ENCODE measurements around the gene WDR35.

WDR35 gene

DNA sequence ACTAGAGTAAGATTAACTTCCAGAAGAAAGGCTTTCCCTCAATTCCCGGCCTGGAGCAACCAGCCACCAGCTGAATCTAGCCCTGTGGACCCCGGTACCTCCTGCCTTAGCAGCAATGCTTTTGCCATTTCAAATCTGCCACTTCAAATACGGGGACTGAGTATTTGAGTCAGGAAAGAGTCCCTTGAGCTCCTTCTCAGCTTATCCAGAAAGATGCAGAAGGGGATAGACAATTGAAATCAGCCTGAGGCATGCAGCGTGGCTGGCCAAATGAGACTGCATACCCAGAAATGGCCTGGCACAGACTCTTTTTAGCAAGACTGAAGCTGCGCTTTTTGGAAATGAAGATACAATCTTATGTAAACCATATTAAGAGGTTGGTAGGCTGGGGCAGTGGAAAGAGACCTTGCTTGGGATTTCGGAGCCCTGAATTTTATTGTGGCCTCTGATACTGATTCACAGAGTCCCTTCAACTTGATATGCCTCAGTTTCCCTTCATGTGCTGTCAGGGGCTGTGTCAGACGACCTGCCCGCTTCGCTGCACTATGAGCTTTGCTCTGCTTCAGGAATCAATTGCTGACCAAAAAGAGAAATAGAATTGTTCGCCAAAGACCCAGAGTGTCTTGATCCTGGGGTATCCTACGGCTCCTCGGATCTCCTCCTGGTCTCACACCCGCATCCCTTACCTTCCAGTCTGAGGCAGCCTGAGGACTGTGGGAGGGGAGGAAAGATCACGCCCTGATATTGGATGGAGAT is 21.5 kb upstream of the WDR35 start:
- no peak for DNase-seq

DNA sequence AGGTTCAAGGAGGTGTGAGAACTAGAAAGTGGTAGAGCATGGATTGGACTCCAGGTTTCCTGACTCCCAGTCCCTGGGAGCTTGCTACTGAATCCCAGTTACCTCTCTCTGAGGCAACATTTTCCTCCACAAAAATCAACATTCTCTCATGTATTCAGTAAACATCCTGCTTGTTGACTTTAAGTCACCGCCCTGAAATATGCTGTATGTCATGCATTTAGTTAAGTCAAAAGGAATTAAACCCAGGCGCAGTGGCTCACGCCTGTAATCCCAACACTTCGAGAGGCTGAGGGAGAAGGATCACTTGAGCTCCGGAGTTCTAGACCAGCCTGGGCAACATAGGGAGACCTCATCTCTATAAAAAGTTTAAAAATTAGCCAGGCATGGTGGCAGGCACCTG is 18.8 kb upstream of the WDR35 start:
- no peak for DNase-seq

DNA sequence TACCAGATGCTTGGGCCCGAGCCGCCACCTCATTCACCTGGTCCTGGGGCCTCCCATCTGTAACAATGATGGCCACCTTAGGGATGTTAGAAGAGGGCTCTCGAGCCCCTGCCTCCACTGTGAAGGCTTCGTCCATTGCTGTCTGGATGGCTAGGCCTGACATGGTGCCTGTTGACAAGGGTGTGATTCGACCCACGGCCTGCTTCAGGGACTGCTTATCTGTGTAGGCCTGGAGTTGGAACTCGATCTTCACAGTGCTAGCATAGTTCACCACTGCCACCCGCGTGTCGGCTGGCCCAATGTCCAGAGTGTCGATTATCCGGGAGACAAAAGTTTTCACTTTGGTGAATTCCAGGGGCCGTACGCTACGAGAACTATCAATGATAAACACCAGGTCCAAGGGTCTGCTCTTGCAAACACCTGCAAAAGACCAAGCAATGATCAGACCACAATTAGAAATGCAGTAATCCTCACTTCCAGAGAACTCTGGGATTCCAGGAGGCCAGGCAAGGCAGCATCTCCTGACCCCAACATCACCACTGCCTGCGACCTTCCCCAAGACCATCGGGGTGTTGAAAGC is 16.1 kb upstream of the WDR35 start:
- no peak for DNase-seq

DNA sequence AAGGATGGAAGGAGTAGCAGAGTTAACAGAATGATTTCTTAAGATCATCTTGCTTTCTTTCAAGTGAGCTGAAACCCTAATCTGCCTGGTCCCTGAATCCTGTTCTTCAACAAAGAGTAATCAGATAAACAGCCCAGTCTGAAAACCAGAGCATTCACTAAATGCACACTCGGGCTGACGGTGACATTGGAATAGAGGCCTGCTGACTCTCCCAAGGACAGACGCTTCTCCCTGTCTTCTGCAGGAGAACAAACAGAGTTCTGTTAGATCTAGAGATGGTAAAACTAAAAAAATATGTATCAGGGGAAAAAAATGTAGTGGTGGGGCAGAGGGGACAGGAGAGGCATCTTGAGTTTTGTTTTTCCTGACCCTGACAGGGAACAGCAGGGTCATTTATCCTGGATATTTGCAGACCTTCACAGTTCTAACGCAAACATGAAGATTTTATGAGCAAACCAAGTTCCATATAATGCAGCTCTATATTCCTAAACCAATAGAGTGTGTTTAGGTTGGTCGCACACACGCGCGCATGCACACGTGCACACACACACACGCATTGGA is 15.2 kb upstream of the WDR35 start:
- DNase-seq, result no peak

DNA sequence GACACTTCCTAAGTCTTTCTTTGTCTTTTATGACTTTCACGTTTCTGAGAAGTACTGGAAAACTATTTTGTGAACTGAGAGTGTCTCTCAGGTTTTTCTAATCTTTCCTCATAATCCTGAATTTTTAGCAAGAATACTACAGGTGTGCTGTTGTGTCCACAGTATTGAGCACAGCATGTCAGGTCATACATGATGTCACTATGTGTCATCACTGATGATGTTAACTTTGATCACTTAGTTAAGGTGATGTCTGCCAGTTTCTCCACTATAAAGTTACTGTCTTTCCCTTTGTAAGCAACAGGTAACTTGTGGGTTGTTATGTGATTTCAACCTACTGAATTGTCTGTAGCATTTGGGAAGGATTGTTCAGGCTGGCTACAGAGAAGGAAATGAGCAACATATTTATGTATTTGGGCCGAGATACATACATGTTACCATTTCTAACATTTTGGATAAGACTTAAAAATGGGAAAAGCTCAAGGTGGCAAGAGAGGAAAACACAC is 11.5 kb upstream of the WDR35 start:
- DNase-seq, result no peak

DNA sequence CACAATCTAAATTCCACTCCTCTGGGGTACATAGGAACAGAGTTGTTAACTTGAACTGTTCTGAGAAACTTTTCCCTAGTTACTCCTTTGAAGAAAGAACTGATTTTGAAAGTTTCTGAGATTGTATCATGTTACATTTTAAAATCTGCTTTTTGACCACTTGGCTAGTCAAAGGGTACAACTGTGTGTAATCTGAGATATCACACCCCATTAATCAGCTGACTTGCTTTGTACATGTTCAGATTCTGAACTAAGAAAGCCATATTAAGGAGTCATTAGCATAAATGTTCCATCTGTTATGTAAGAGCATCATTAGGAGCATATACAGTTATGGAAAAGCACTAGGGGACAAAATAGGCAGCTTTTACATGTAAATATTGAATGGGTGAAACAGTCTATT is 3.8 kb upstream of the WDR35 start:
- DNase-seq, result no peak

DNA sequence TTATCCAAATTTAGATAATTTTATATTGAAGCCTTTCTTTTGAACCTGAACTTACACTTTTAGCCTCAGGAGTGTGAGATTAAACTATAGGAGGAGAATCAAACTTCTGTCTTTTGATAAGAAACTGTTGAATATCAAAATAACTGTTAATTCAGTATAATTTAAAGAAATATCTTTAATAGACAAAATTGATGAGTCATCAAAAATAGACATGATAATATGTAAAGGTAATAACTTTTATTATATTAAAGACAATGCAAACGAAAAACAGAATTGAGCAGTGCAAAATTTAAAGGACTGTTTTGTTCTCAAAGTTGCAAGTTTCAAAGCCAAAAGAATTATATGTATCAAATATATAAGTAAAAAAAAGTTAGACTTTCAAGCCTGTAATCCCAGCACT is 2.0 kb upstream of the WDR35 start:
- no peak for DNase-seq

DNA sequence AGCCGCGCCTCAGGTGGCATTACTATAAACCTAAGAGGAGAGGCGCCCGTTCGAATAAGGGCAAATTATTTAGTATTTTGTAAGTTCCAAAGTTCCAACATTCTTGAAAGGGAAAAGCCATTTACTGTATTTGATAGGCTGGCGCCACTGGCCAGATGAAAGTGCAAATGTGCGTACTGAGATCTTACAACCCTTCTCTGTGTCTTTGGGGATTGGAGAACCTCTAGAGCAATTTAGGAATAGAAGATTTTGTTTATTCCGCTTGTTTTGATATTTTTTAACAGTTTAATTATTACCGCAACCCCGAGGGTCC is 467 bp upstream of the WDR35 start:
- no peak for DNase-seq

DNA sequence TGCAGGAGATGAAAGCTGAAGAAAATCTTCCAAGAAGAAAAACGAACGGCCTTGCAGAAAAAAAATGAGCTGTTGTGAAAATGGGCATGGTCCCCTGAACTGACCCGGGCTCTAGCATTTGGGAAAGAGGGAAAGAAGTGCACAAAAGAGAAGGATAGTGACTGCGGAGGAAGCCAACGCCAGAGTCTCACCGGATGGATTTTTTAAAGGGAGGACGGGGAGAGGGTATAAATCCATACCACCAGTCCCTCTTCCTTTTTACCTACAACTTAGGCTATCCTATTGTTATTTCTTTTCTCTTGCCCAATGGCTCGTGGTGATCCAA is 601 bp downstream of the WDR35 start:
- no peak for DNase-seq

DNA sequence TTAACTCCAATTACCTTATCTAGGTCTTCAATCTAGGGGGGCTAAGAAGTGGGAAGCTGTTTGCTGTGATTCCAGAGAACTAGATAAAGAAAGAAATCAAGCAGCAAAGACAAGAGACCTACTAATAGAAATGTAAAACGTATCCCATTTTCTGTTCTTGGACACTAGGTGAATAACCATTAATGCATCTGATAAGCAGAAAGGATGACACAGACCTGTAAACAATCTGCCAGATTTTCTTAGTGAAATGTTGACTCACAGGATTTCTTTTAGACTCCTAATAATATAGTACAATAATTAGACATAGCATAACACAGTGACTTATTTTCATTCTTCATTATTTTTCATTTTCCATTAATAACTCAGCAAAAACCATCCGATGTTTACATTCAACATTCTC is 1.3 kb downstream of the WDR35 start:
- no peak for DNase-seq

DNA sequence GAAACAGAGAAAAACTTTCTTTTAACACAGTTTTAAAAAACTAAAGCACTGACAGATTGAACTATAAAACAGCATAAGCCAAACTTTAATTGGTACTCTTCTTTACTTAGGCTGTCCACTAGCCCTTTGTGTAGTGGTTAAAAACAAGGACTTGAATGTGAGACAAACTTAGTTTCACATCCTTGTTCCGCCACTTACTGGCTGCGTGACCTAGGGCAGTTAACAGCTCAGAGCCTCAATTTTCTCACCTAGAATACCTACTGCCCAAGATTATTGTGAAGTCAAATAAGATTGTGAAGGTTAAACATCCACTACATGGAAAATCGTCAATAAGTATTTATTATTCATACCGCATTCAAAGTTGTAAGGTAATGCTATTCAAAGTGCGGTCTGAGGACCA is 2.0 kb downstream of the WDR35 start:
- DNase-seq, result no peak

DNA sequence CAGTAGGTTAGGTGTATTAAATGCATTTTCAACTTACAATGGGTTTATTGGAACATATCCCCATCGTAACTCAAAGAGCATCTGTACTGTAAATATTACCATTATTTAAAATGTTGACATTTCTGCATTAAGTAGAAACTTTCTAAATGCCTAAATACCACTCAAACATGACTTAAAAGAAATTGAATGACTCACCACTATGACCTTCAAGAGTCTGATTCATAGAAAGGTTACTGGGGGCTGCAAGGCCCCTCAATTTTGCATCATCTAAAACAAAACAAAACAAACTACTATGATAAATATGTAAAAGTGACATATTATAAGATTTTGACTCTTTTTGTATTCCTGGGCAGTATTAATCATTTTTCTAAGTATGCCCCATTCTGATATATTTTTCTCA is 7.6 kb downstream of the WDR35 start:
- DNase-seq, result peak; percentile 6

DNA sequence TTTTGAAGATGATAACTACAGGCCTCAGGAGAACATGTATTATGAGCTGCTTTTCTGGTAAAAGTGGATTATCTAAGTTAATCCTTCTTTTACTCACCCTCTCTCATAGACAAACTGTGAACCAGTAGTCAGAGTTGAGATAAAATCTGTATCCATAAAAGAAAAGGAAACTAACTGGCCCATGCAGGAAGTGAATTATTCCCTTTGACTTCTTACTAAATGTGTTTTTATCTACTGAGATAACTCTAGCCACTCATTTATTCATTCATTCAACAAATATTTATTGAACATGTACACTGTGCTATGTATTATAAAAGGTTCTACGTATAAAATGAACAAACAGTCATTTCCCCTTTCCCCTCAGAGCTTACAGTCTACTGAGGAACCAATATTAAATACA is 10.0 kb downstream of the WDR35 start:
- no peak for DNase-seq

DNA sequence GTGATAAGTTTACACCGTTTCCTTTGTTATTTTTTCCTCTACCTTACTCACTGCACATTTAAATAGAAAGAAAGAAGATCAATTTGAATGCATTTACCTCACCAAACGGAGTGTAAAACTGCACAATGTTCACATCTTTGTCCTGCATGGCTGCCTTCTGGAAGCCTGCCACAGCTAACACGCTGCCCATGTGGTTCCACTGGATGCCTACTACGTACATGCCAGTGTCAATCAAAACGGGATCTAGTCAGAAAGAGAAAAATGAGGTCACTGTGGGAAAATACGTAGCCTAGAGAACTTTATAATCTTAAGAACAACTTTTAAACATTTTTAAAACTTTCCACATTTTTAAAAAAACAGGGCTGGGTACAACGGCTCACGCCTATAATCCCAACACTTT is 16.4 kb downstream of the WDR35 start:
- no peak for DNase-seq

DNA sequence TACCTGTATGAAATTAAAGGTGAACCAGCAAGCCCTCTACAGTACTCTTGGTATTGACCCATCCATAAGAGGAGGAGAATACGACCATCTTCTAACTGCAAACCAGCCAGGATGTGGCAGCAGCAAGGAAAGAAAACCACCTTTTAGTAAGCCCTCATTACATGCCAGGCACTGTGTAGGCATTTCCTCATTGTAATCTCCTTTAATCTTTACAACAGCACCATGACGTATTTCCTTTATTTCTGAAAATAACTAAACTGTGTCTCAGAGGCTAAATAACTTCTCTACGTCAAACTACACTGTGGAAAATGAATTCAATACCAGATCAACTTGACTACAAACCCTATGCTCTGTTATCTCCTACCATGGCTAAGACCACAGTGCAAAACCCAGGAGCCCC is 18.2 kb downstream of the WDR35 start:
- no peak for DNase-seq

DNA sequence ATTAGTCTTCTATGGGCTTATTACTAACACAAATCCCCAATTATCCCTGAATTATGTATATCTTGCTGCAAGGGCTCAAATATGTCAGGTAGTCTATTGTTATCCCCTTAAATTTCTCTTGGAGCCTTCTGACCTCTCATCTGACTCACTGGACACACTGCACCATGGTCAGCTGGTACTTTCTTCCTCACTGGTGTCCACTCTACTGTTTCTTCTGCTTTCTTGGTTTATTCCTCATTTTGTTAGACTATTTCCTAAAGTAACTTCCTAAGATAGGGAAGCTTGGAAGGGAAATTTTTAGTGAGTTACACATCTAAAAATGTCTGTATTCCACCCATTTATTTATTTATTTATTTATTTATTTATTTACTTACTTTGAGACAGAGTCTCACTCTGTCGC is 26.5 kb downstream of the WDR35 start:
- no peak for DNase-seq

DNA sequence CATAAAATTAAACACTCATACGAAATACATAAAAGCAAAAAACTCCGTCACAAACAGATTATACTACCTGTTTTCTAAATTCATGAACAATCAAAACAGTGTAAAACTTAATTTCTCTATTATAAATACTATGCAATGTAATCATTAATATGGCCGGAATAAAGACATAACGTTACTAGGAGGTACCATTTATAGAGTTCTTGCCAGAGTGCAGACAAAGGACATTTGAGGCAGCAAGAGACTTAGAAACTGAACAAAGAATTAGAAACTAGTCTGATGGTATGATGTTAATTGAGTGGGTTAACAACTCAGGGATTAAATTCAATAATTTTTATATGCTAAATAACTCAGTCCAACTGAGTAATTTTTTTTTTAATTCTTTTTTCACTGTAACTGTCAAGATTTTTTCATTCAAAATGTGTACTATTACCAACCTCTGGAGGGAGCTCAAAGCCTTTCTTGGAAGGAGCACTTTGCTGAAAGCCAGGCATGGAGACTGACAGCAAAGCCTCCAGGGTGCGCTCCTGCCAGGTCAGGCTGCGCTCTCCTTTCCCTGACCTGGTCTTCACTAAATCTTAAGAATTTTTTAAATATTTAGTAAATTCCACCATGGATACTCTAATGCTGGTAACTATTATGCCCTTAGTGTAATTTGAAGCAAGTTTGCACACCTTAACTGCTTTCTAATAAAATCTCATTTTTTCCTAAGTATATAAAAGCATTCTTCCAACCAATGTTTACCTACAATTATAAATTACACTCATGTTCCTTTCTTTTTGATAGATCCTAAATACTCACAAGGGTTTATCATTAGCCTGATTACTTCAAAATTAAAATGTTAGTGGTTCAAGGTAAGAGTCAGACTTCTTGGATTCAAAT is 34.1 kb downstream of the WDR35 start:
- peak; percentile 67 for DNase-seq

DNA sequence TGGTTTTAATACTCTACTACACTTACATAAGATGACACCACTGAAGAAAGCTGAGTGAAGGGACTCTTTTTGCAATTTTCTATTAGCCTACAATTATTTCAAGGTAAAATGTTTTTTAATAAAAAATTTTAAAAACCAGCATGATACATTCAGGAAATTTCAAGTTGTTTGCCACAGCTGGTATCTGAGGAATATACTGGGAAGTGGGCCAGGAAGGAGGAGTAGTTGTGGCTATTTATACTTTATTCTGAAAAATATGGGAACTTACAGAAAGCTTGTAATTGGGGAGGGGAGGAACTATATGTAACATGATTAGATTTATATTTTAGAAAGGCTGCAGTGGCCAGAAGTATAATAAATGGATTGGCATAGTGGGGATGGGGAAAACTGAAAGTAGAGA is 40.8 kb downstream of the WDR35 start:
- DNase-seq, result peak; percentile 59

DNA sequence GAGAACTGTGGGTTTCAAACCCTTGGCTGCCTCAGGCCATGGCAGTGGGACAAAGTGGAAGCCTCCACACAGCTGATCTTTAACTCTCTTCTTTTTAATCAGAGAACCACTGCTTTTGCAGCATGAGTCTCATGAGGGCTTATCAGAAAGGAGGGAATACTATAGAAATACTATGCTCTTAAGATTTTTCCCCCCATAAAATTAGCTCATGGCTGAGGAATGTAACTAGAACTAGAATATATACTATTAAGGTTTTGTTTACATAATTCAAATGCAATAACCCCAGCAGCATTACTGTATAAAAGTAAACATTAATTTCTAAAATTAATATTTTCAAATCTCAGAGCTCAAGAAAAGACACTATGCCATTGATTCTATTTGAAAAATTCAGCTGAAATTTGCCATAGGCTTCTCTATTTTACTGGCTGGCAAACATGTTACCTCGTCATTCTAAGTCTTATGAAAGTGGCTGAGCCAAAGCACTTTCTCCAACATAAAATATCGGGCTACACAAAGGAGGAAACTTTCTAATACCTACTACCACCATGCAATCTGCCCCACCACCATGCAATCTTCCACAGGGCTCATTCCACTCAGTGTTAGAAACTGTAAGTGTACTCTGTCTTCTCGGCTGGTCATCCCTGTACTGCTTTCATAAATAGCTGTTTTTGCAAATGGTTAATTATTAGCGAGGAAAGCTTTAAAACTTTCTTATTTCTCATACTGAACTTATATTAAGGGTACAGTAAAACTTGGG is 42.5 kb downstream of the WDR35 start:
- peak; percentile 3 for DNase-seq

DNA sequence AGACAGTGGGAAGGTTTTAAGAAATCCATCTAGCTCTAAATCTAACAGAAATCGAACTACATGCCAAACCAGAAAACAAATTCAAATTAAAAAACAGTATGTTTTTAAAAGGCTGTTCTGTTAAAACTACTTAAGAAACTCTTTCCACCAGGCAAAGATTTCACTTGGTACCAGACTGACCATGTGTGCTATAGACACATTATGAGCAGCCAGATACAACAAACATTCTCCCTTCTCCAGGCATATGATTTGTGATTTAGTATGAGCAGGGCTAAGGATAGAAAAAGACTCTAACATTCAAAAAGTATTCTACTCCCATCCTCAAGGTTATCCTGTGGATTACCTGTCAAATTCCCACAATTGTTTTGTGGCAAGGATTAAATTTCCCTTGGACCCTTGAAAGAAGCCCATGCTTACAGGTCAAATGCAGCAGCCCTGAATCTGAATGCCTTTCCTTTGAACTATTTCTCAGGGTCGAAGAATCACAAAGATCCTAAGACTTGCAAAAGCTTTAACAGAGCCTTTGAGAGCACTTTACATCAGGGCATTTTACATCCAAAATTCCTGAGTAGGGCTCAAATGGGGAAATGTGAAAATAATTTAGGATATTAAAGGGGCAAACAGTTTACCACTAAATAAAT is 45.6 kb downstream of the WDR35 start:
- DNase-seq, result no peak

DNA sequence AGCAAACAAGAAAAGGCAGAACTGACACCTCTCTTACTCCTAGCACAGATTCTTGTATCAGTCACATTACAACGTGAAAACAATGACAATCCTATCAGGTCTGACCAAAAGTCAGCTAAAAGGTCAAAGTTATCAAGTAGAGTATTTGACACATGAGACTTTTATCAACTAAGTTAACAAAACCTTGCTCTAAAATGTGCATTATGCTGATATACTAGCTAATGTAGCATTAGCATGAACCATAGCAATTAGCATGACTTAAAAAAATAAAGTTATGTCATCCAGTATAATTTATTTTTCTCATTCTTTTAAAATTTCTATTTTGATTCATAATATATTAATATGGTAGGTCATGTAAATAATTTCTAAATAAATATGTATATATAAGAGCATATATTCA is 46.7 kb downstream of the WDR35 start:
- DNase-seq, result no peak

DNA sequence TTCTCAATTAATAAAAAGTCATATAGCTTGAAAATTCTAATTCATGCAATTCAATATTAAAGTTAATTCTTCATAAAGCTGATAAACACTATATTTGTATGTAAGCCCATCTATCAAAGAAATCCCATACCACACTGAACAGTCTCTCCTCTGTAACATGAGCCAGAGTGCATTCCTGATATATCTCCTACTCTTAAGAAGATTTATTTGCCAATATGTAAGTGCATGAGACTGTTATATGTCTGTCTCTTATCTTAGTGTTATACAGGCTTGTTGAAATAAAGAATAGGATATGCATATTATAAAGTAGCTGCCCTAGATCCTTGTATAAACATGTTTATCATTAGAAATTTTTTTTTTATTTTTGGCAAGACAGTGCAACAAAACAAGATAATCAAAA is 47.7 kb downstream of the WDR35 start:
- DNase-seq, result no peak

DNA sequence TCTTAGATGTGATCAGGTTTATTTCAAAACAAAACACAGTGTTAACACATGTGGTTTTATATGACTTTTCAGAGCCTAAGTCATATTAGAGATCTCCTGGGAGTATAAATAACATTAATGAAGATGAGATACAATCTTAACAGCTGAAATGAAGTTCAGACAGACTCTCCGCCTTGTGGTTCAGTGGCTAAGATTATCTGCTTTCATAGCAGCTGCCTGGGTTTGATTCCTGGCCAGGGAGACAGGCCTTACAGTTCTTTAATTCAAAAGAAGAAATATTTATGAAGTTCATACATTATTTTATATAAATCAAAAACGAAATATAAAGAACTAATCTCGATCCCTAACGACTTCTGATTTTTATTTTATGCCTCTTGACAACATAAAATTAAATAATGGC is 52.9 kb downstream of the WDR35 start:
- no peak for DNase-seq

Data from fibroblast of skin of right quadriceps (primary cell).